Spleen (tissue), 7 donors: ENCODE data around the gene DHCR7.

Source experiments
- CTCF ChIP-seq, 11 experiments: fragments of 200-600 bp in 7 of 11; fragments of 450-650 bp in 4 of 11; sonication (generic) in 4 of 11; IDR thresholded peaks in 8 of 11; conservative IDR thresholded peaks in 3 of 11; 1 replicate in 7 of 11; 2 replicates in 4 of 11; pipeline versions ENCODE4 v1.4.0 to v1.8.0; 2016 to 2021; ENCODE audit warnings: antibody characterized with exemption in 11 of 11, inconsistent platforms in 4 of 11, mild to moderate bottlenecking in 1 of 11
- POLR2A ChIP-seq, 3 donors: fragments of 450-650 bp; IDR thresholded peaks; one replicate each; pipeline ENCODE4 v1.5.1; 2017; ENCODE audit warnings: antibody characterized with exemption in 3 of 3, mild to moderate bottlenecking in 1 of 3
- POLR2AphosphoS5 ChIP-seq, 3 donors: sonication (generic); formaldehyde crosslinking; IDR thresholded peaks; one replicate each; pipeline ENCODE4 v1.5.1; 2017; ENCODE audit warnings: antibody characterized with exemption in 3 of 3
- donor health status: DM: no; HTN: no; CAD: no; lungs with moderate emphysema.
- donor health status: DM: no; HTN: no; CAD: no.
- donor health status: DM: no; HTN: no; CAD: no.

GRCh38 chr11:71434576-71435130 lies 13.5 kb downstream of the DHCR7 start:
- TF ChIP-seq CTCF (IDR thresholded peaks at IDR 0.05 in 8 of 11, conservative IDR thresholded peaks at IDR 0.05 in 3 of 11) (no peak), POLR2A (IDR thresholded peaks at IDR 0.05) (no peak), POLR2AphosphoS5 (IDR thresholded peaks at IDR 0.05) (no peak)
